GM11168 (cell line): ENCODE measurements around the gene ATOH8.

Experiments used
- in situ Hi-C: fragments of 300-500 bp; cut with MboI; formaldehyde crosslinking; loops from one replicate; pipeline ENCODE4 v1.12.0; 2022; ENCODE audit warnings: low sequenced_read_pairs; ENCODE audit not compliant: unreplicated experiment

The ATOH8 gene

GRCh38 chr2:85767803-85768665 lies 14.2 kb downstream of the ATOH8 start:
- in situ Hi-C loops = no loop called here

- in situ Hi-C loops = no loop called here
Measured at GRCh38 chr2:85768713-85769112, 14.9 kb downstream of the ATOH8 start.

- in situ Hi-C loops = no loop called here
Measured at GRCh38 chr2:85769236-85769982, 15.6 kb downstream of the ATOH8 start.

- in situ Hi-C loops = no loop called here
Measured at GRCh38 chr2:85769983-85770362, 16.2 kb downstream of the ATOH8 start.

GRCh38 chr2:85770369-85770768 lies 16.6 kb downstream of the ATOH8 start:
- in situ Hi-C loops = no loop called here

- in situ Hi-C loops = no loop called here
Measured at GRCh38 chr2:85770786-85771409, 17.1 kb downstream of the ATOH8 start.

- in situ Hi-C loops = no loop called here
Measured at GRCh38 chr2:85771486-85771885, 17.7 kb downstream of the ATOH8 start.

- in situ Hi-C loops = no loop called here
Measured at GRCh38 chr2:85772019-85772745, 18.4 kb downstream of the ATOH8 start.

GRCh38 chr2:85772841-85773491 lies 19.2 kb downstream of the ATOH8 start:
- in situ Hi-C loops = no loop called here

GRCh38 chr2:85773692-85774091 lies 19.9 kb downstream of the ATOH8 start:
- in situ Hi-C loops = no loop called here

GRCh38 chr2:85774126-85774978 lies 20.6 kb downstream of the ATOH8 start:
- in situ Hi-C loops = no loop called here

- in situ Hi-C loops = no loop called here
Measured at GRCh38 chr2:85775406-85776381, 21.9 kb downstream of the ATOH8 start.

GRCh38 chr2:85776672-85777071 lies 22.9 kb downstream of the ATOH8 start:
- in situ Hi-C loops = no loop called here

GRCh38 chr2:85777441-85777861 lies 23.7 kb downstream of the ATOH8 start:
- in situ Hi-C loops = no loop called here

GRCh38 chr2:85778646-85779379 lies 25.0 kb downstream of the ATOH8 start:
- in situ Hi-C loops = no loop called here

GRCh38 chr2:85779641-85780315 lies 26.0 kb downstream of the ATOH8 start:
- in situ Hi-C loops = no loop called here
